Sciatic nerve (tissue), 2 donors: ENCODE measurements around the gene ZNF649. TPM values are rescaled to one million over a fixed set of nuclear protein-coding genes. Genes with fewer than 3 reads are reported as not detected.

Experiments
- ATAC-seq: fragments of 200-7000 bp; cut with Tn5 transposase; one replicate; pipeline ENCODE4 v1.9.1; 2020; ENCODE audit warnings: mild to moderate bottlenecking, moderate library complexity
- DNase-seq: peaks from one replicate; pipeline ENCODE4 v3.0.0-alpha.2; 2020; ENCODE audit warnings: low spot score
- intact Hi-C: fragments of 100-400 bp; cut with DNase I; formaldehyde crosslinking; loops from one replicate; pipeline ENCODE4 v1.14.2; 2022
- total RNA-seq: library from RNA; stranded (reverse); fragmentation: NEBNext Ultra II Directional; extraction: Animal tissue kit (Norgen Biotek cat#: 25700); gene quantifications from one replicate; pipeline ENCODE4 v1.2.1, GENCODE V29; 2021
- donor health status: DM: no; HTN: no; CAD: no.
- donor health status: DM: no; HTN: no; CAD: no.

The ZNF649 gene
- total RNA-seq, 1 donor from 2014 or later, result 16.3 TPM

GRCh38 chr19:51891193-51891747 lies 13.5 kb downstream of the ZNF649 start:
- DNase-seq (no peak), ATAC-seq (no peak)
- intact Hi-C loops, result no loop called here

- DNase-seq, result no peak
- intact Hi-C loops, result no loop called here
- ATAC-seq, result no peak
These were observed 14.9 kb downstream of the ZNF649 start for GRCh38 chr19:51889934-51890333.

GRCh38 chr19:51887522-51888498 lies 17.0 kb downstream of the ZNF649 start, which contains the start of gene ZNF577:
Gene ZNF577, minus strand, starts transcription at chr19:51887951. Its CDS starts 7,569 bp downstream, at chr19:51880382.
- DNase-seq (peak; percentile 94), ATAC-seq (peak; percentile 100)
- intact Hi-C loops, result no loop called here

- intact Hi-C loops, result no loop called here
- no peak for ATAC-seq
- DNase-seq, result no peak
These were observed 20.1 kb downstream of the ZNF649 start for GRCh38 chr19:51884713-51885112.

- intact Hi-C loops, result no loop called here
- ATAC-seq (no peak), DNase-seq (no peak)
These were observed 22.3 kb downstream of the ZNF649 start for GRCh38 chr19:51882518-51882917.

- ATAC-seq (no peak), DNase-seq (no peak)
- intact Hi-C loops, result no loop called here
These were observed 31.7 kb downstream of the ZNF649 start for GRCh38 chr19:51873097-51873496.

GRCh38 chr19:51861870-51862622 lies 42.8 kb downstream of the ZNF649 start:
- DNase-seq (no peak), ATAC-seq (no peak)
- intact Hi-C loops, result no loop called here

Other genes with a start within 250 kb of the ZNF649 start
- gene SPACA6, start 211.7 kb downstream of the ZNF649 start, total RNA-seq, result 47.7 TPM
- gene HAS1, start 181.0 kb downstream of the ZNF649 start, total RNA-seq, result 0.58 TPM
- gene FPR1, start 153.1 kb downstream of the ZNF649 start, total RNA-seq, result 15.5 TPM
- gene FPR2, start 143.8 kb downstream of the ZNF649 start, total RNA-seq, result 2.4 TPM
- 8.8 TPM for gene FPR3, start 109.9 kb downstream of the ZNF649 start, total RNA-seq
- 25.6 TPM for gene ZNF577, start 17.1 kb downstream of the ZNF649 start, total RNA-seq
- gene ZNF613, start 22.5 kb upstream of the ZNF649 start, total RNA-seq, result 6.0 TPM
- gene ZNF350, start 81.8 kb upstream of the ZNF649 start, total RNA-seq, result 16.0 TPM
- 18.7 TPM for gene ZNF615, start 103.2 kb upstream of the ZNF649 start, total RNA-seq
- 9.6 TPM for gene ZNF614, start 123.4 kb upstream of the ZNF649 start, total RNA-seq
- gene ZNF432, start 143.8 kb upstream of the ZNF649 start, total RNA-seq, result 17.9 TPM
- gene ZNF841, start 190.7 kb upstream of the ZNF649 start, total RNA-seq, result 38.3 TPM
- gene ZNF616, start 234.9 kb upstream of the ZNF649 start, total RNA-seq, result 12.8 TPM